A673 (cell line): ENCODE measurements around the gene IMMP2L.

Experiments used
- EZH2 ChIP-seq: fragments of 200-600 bp; sonication (generic); IDR thresholded peaks from 2 replicates; pipeline ENCODE4 v1.6.1; 2017; ENCODE audit warnings: borderline replicate concordance, low read depth, mild to moderate bottlenecking, mixed read lengths, antibody characterized with exemption, low read length; ENCODE audit not compliant: poor library complexity, severe bottlenecking
- TF ChIP-seq, protein P1 (sequence below): fragments of 300-800, 200-600 bp; sonication (generic); conservative IDR thresholded peaks from 2 replicates; pipeline ENCODE4 v1.5.1; 2017; ENCODE audit warnings: low read depth, mild to moderate bottlenecking, antibody characterized with exemption, low read length, moderate library complexity, mixed read lengths

GRCh38 chr7:111459065-111459756 lies 103.1 kb downstream of the IMMP2L start:
- TF ChIP-seq, protein P1, sequence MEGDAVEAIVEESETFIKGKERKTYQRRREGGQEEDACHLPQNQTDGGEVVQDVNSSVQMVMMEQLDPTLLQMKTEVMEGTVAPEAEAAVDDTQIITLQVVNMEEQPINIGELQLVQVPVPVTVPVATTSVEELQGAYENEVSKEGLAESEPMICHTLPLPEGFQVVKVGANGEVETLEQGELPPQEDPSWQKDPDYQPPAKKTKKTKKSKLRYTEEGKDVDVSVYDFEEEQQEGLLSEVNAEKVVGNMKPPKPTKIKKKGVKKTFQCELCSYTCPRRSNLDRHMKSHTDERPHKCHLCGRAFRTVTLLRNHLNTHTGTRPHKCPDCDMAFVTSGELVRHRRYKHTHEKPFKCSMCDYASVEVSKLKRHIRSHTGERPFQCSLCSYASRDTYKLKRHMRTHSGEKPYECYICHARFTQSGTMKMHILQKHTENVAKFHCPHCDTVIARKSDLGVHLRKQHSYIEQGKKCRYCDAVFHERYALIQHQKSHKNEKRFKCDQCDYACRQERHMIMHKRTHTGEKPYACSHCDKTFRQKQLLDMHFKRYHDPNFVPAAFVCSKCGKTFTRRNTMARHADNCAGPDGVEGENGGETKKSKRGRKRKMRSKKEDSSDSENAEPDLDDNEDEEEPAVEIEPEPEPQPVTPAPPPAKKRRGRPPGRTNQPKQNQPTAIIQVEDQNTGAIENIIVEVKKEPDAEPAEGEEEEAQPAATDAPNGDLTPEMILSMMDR, result no peak
- TF ChIP-seq EZH2, result no peak
